ENCODE data around the gene CD300LG.

Gene CD300LG

GRCh38 chr17:43909537-43910231 lies 62.7 kb downstream of the CD300LG start:
- no peak for DNase-seq

- no peak for DNase-seq
These were observed 64.9 kb downstream of the CD300LG start for GRCh38 chr17:43911904-43912303.

GRCh38 chr17:43912635-43913304 lies 65.8 kb downstream of the CD300LG start:
- no peak for DNase-seq
